ENCODE data around the gene PPM1M.

PPM1M gene

DNA sequence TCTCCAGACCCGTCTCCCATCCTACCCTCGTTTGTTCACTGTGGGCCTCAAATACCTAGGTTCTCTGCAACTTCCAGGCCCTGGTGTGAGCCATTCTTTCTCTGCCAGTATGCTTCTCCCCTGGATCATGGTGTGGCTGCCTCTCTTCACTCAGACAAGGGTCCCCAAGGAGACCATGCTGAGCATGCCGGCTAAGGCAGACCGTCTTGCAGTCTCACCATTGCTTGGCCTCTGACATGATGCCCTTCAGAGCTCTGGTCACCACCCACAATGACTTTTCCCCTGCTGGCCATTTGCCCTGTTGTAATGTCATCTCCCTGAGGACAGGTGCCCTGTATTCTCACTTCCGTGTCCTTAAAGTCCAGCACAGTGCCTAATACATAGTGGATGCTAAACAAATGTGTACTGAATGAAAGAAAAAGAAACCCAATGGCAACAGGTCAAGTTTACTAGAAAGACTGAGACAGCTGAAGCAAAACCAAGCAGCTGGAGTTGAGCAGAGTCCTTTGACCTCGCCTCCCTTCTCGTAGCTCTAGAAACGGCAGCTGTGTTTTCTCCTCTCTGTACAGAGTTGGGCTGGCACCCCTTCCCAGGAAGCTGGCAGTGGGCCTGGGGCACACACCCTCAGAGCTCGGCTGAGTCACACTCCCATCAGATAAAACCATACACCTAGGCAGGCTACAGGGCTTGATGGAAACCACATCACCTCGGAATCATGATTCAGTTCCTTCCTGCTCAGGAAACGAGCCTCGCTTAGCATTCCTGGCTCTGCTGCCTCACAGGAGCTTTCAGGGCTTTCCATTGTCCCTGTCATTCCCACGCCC is 28.8 kb upstream of the PPM1M start:
- no peak for DNase-seq

GRCh38 chr3:52217409-52217805 is 28.2 kb upstream of the PPM1M start:
- no peak for DNase-seq

- DNase-seq = no peak
Observed at GRCh38 chr3:52218026-52218425, 27.5 kb upstream of the PPM1M start.

- no peak for DNase-seq
Observed at GRCh38 chr3:52218454-52218853, 27.1 kb upstream of the PPM1M start.

- no peak for DNase-seq
Observed at GRCh38 chr3:52218937-52219650, 26.5 kb upstream of the PPM1M start.

DNA sequence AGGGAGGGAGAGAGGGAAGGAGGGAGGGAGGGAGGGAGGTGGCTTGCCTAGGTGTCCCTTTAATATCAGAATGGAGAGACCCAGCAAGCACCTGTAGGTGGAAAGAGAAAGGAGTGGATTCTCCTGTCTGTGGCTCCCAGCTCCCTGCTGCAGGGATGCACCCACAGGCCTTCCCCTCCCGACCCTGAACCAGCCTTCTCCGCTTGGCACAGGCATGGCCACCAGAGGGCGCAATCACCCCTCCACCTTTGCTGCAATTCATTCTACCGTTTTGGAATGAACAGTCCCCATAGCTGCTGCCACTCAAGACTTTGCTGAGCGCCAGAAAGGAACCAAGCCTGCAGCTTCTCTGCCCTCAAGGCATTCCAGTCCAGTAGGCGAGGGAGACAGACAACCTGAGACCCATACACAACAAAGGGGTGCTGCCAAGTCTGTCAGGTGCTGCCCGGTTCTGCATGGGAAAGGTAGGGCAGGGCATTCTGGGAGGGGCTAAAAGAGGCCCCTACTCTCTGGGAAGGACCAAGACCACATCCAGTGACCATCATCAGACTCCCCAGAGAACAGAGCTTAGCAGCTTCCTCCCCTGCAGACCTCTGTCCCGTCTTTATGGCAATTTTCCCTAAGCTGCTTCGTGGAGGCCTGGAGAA is 25.1 kb upstream of the PPM1M start:
- DNase-seq = no peak

DNA sequence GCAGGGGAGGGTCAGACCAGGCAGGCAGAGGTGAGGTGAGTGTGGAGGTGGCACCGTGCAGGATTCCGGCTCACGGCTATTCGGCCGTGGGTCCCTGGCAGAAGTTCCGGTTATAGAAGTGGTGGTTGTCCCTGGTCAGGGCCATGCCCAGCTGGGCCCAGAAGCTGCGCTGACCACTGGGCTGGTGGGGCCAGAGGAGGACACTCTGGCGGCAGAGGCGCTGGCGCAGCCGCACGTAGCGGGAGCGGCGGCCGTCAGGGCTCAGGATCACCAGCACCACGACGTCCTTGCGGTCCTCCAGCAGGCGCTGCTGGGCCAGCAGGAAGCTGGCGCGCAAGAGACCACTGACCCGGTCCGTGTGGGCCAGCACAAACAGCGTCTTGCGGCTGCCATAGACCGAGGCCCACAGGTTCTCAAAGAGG is 24.4 kb upstream of the PPM1M start:
- DNase-seq = no peak

DNA sequence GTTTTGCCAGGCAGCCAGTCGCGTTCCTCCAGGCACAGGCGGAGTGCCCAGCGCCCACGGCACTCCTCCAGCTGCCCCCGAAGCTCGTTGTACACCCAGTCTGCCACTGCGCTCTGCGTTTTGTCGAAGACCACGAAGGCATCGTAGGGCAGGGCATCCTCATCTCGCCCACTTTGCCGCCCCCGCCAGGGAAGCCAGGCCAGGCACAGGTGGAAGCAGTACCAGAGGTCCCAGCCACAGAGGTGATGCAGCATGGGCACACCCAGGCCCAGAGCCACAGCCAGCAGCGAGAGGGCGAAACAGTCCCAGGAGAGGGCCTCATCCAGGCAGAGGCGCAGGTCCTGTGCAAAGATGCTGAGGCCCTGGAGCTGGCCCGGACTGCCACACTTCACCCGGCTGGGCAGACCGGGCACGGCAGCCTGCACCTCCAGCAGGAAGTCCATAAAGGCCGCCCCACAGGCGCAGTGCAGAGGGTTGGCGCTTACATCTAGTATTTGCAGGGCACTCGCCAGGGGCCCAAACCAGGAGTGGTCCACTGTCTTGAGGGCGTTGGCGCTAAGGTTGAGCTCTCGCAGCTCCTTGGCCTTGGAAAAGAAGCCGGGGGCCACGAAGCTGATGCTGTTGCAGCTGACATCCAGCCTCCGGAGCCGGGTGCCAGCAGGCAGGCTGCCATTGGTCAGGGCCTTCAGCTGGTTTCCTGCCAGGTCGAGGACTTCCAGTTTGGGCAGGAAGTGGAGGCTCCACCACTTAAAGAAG is 23.8 kb upstream of the PPM1M start:
- DNase-seq = no peak

- no peak for DNase-seq
Observed at GRCh38 chr3:52222319-52223221, 23.0 kb upstream of the PPM1M start.

- DNase-seq = no peak
Observed at GRCh38 chr3:52223449-52224408, 21.8 kb upstream of the PPM1M start.

GRCh38 chr3:52225452-52226228 is 19.9 kb upstream of the PPM1M start, which contains the start of gene TLR9:
Gene TLR9, minus strand, starts transcription at chr3:52225645. Its CDS starts 116 bp downstream, at chr3:52225529.
- no peak for DNase-seq

GRCh38 chr3:52226229-52226817 is 19.2 kb upstream of the PPM1M start:
- no peak for DNase-seq

DNA sequence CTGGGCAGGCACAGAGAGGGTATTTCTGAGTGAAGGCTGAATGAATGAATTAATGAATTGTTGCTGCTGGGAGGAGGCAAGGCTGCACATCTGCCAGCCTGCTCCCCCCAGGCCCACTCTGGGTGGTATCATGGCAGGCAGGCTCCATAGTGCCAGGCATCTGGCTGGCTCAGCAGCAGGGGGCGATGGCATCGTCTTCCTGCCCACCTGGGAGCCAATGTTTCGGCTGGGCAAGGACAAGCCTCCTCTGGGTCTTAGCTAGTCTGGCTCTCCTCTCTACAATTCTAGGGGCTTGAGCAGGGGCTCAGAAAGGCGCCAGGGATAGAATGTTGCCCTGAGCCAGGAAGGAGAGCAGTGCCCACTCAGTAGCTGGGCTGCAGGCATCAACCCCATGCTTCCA is 18.4 kb upstream of the PPM1M start:
- DNase-seq = no peak

DNA sequence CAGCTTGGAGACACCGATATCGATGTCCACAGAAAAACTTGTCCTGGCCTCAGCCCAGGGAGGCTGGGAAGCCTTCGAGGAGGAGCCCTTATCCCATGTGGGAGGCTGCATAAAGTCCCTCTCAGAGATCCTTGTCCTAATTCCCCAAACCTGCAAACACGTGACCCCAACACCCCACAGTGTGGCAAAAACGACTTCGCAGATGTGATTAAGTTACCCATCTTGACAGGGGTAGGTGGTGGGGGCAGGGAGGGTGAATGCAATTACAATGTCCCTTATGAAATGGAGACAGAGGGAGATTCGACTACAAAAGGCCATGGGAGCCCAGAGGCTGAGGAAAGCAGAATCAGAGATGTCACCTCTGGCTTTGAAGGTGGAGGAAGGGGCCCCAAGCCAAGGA is 17.8 kb upstream of the PPM1M start:
- no peak for DNase-seq

- DNase-seq = no peak
Observed at GRCh38 chr3:52228266-52228665, 17.3 kb upstream of the PPM1M start.

DNA sequence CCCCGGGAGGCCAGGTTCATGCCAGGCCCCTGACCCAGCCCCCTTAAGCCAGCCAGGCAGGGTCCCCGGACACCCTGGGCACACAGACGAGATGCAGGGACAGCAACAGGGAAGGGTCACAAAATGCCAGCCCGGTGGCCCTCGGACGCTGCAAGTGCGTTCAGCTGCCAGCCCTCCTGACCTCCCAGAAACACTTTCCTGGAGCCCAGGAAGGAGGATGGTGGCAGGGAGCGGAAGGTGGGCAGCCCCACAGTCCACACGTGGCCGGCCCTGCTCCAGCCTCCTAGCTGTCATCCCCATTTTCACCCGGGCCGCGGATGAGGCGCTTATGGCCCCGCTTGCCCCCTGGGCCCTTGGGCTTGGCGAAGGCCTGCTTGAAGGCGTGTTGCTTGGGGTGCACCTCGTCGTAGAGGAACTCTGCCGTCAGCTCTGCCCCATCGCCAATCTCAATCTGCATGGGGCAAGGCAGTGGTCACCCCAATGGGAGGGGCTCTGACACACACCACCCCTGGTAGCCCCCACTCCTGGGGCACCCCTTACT is 16.7 kb upstream of the PPM1M start:
- no peak for DNase-seq

DNA sequence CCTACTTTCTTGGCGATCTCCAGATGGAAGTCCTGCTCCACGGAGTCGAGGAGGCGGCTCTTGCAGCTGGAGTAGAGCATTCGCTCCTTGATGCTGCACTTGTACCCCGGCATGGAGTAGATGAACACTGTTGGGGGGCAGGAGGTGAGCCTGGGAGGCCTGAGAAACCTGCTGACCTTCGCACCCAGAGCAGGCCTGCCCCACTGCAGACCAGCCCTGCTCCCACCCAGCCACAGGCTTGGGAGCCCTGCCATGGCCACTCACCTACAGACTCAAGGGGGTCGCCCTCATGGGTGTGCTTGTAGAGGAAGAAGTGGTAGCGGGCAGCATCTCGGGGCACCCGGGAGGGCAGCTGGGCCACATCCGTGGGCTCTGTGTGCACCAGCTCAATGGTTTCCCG is 15.9 kb upstream of the PPM1M start:
- DNase-seq = no peak

- DNase-seq = no peak
Observed at GRCh38 chr3:52230461-52230860, 15.1 kb upstream of the PPM1M start.

- no peak for DNase-seq
Observed at GRCh38 chr3:52230889-52231499, 14.6 kb upstream of the PPM1M start.

All from cortex of kidney (tissue), 1 donor.